Measurements from ENCODE around the gene ADAMTS20.
"Not testable (repeated sequence)": the region's sequence is repeated elsewhere in the genome, so short reads cannot be mapped to it uniquely, and the experiment has no call there.

Gene ADAMTS20

DNA sequence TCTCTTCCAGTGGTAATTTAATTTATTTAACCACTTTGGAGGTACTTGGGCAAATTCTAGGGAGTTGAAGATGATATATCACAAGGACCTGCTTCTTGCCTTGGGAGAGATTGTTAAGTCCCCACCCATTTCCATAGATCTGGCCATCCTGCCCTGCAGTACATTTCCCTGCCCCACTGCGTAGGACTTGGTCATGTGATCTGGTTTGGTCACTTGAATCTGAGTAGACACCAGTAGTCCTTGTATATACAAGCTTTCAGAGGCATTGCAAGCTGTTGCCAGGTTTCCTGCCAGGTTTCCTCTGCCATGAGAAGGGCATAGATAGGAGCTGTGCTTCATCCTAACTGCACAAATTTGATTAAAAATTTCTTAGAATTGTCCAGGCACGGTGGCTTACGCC lies 200.0 kb downstream of the ADAMTS20 start:
- DNase-seq, result no peak

DNA sequence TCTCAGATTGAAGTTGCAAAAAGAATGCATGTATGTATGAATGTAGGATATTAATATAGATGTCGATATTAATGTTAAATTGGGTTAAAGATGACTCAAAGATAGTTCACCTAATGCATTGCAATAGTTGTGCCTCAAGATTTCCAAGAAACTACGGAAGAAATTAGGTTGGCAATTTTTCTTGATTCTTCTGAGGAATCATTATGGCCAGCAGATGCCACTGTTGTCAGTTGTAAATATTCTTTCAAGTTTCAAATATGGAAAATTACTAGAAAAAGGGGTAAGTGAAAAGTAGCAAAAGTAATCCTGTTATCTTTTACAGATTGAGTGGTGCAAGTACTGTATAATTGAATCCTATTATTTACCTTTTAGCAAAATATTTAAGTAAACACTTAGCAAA lies 202.1 kb downstream of the ADAMTS20 start:
- no peak for DNase-seq

DNA sequence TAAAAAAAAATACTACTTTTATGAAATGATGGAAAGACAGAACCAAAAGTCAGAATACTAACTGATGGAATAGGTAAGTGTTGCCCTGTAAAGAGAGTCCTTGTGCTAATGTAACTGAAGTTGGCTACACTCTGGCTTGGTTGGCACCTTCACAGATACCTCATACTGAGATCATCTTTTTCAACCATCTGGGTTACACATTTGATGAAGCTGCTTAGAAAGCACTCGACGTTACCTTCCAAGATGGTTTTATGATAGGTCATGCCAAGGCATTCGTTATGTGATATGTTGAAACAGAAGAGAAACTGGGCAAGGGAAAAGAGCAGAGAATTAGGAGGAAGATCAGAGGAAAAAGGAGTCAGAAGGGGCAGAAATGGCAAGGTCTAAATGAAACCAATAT lies 203.8 kb downstream of the ADAMTS20 start:
- no peak for DNase-seq

DNA sequence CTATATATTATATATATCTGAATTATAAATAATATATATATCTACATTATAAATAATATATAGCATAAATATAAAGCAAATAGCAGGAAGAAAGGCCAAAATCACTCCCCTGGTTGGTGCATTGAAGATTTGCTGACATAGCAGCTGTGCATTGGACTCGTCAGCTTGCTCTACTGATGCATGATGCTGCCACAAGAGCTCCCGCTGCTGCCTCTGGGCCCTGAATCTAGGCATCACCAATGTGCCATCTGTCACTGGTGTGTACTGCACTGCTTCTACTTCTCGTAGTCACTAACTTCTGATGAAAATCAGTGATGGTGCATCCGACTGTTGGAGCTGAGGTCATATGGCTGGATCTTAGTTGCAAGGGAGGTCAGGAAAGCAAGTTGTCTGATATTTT lies 205.0 kb downstream of the ADAMTS20 start:
- no peak for DNase-seq

DNA sequence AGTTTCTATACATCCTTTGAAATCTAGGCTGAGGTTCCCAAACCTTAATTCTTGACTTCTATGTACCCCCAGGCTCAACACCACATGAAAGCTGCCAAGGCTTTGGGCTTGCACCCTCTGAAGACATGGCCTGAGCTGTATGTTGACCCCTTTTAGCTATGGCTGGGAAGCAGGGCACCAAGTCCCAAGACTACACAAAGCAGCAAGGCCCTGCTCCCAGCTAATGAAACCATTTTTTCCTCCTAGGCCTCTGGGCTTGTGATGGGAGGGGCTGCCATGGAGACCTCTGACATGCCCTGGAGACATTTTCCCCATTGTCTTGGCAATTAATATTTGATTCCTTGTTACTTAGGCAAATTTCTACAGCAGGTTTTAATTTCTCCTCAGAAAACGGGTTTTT lies 207.0 kb downstream of the ADAMTS20 start:
- no peak for DNase-seq

DNA sequence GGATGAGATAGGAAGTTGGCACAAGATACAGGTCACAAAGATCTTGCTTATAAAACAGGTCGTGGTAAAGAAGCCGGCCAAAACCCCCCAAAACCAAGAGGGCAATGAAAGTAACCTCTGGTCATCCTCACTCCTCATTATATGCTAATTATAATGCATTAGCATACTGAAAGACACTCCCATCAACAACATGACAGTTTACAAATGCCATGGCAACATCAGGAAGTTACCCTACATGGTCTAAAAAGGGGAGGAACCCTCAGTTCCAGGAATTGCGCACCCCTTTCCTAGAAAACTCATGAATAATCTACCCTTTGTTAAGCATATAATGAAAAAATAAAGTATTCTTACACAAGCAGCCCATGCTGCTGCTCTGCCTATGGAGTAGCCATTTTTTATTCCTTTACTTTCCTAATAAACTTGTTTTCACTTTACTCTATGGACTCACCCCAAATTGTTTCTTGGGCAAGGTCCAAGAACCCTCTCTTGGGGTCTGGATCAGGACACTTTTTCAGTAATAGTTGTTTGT lies 210.2 kb downstream of the ADAMTS20 start:
- not testable (repeated sequence) for DNase-seq

DNA sequence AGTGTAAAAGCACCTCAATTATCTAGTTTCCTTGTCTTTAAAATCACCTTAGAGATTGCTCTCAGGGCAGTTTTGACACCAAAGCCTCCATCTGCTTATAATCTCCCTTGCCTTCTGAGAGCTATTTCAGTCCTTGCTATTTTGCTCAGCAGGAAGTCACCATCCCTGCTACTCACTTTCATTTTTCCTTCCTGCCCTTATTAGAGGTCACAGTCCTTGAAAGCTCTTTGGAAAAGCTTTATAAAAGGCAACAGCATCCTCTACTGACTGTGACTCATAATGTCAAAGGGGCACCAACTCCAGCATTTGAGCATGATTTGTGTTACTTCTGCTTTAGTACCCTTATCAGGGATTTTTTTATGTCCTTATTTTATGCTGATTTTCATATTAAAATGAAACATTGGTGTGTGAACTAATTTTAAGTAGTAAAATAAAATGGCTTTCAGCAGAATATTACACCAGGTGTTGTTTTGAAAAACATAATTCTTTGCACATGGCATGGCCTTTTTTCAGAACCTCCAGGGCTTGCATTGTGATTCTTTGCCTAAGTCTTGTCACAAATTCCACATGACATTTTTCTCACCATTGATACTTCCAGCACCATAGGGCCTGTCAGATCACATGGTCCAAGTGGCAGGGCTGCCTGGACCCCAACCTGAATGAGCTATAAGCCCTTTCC lies 213.0 kb downstream of the ADAMTS20 start:
- DNase-seq, result peak; percentile 16

DNA sequence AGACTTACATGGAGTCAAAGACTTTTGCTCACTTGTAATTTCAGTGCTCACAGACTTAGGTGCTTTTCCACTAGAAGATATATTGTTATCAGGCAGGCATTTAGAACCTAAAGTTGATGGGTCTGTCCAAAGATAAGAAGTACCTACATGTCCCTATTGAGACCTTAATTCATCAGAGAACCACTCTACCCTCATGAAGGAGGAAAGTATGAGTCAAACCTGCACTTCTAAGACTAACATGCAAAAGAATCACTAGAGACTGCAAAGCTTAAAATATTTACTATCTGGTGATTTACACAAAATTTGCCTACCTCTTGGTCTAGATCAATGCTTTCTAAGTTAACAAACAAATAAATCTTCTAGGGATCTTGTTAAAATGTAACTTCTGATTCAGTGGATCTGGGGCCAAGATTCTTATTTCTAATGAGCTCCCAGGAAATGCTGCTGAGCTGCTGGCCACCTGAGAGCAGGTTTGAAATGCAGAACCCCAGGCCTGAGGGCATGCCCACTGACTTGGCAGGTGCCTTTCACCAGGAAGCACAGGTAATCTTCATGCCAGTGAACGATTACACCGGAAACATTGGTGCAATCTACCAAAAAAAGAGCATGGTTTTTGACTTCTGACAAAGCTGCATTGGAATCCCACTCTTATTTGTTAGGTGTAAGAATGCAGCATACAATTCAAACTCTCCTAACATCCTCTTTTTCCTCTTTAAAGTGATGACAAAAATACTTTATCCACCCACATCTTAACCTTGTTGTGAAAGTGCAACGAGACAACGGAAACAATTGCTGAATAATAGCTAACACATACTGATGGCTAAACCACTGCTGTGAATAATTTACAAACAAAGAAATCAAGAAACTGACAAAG lies 214.2 kb downstream of the ADAMTS20 start:
- no peak for DNase-seq

DNA sequence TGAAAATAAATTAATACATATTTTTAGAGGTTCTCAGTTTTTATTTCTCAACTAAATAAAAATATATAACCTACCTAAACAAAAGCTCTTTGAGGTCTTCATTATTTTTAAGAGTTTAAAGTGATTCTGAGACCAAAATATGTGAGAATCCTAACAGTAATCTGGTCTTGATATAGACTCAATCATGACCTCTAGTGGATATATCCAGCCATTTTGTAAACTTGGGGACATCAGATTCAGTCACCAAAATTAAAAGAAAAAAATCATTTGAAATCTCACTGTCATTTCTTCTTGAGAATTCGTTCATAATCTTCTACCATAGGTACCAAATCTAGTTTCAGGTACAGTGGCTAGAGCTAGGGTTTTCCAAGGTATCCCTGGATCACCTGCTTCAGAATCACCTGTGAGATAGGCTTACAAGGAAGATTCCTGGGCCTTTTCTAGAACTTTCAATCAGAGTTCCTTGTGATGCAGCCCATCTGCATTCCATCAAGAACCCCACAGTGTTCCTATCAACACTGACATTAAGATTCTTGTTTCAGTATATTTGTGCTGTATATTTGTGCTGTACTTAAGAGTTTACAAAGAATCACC lies 214.9 kb downstream of the ADAMTS20 start:
- DNase-seq, result no peak

DNA sequence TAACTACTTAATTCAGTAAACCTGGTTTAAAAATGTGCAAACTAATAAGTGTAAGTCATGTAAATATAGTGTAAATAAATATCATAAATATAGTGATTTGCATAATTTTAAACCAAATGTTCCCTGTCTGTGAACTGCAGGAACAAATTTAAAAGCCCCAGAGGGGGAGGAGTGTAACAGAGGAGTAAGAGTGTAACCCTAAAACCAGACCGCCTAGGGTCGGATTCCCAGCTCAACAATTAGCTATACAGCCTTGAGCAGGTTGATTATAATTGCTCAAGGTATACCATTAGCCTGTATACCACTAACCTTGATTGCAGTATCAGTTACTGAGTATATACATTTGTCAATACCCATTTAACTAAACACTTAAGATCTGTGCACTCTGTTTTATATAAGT lies 218.4 kb downstream of the ADAMTS20 start:
- DNase-seq, result no peak

DNA sequence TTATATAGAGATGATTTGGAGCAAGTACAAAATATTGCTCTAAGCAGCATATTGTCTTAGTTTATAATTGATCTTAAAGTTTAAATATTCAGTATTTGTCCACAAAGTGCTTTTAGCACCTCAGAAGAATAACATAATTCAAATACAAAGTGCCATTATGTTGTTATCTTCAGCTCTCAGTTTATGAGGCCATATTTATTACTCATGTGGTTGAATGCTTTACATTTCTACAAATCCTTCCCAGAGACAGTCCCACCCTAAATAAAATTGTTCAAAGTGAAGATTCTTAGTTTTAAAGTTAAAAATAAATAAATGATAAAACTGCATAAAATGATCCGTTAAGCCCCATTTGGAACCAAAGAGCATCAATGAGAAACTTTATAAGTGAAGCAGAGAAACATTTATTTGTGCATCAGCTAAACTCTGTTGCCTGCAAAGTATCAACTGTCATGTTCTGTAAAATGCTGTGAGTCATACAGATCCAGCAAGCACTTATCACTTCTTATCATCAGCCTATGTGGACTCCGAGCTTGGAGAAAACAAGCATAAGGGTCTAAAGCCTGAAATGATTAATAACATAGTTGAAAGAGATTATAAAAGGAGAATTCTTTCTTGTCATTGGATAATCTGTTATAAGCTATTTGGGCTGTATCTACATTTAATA lies 218.9 kb downstream of the ADAMTS20 start:
- DNase-seq, result no peak

DNA sequence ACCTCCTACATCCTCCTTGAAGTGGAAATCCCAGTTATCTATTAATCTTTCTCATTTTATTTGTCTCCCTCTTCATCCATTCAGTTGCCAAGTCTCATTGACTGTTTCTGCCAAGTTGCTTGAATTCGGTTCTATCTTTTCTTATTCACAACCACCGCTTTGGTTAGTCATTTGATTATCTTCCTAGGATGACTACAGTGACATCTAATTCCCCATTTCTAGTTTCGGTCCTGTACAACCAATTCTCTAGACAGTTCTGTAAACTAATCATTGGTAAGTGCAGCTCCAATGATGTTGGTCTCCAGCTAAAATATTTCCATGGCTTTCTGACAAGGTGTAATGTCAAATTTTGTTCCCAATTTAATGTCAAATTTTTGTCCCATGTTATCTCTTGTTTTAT lies 220.1 kb downstream of the ADAMTS20 start:
- no peak for DNase-seq

DNA sequence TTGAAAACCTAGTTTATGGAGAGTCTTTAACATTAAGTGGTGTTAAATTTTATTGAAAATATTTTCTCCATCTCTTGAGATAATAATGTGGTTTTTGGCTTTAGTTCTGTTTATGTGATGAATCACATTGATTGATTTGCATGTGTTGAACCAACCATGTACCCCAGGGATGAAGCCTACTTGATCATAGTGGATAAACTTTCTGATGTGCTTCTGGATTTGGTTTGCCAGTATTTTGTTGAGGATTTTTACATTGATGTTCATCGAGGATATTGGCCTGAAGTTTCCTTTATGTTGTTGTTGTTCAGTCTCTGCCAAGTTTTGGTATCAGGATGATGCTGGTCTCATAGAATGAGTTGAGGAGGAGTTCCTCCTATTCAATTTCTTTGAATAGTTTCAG lies 222.6 kb downstream of the ADAMTS20 start:
- no peak for DNase-seq

DNA sequence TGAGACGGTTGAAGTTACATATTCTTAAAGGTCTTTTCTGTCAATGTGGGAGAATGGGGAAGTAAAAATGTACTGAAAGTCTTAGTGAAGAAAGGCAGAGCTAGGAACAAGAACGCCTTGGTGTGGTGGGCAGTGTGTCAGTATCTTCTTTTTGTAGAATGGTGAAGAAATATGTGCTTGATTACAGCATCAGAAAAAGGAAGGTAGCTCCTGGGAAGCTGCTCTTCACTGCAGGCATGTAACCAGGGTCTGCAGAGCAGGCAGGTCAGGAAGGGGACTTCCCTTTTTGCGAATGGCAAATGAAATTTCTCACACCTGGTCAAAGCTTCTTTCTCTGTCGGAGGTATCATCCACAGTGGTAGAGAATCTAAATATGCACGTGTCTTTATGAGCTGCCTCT lies 226.2 kb downstream of the ADAMTS20 start:
- DNase-seq, result no peak

DNA sequence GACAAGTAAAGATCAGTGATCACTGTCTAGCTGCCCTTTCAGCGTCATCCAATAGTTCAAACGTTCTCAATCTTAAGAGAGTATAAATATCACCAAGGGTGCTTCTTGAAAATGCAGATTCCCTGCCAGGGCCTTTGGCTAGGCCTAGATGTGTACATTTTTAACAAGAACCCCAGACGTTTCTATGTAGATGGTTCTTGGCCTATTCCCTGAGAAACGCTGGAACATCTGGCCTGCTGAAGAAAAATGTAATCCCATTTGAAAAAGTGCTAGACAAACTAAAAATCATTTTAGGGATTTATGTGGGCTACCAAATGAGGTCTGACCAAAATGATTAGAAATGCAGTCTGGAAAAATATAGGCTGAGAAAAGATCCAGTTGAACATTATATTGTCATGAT lies 231.7 kb downstream of the ADAMTS20 start:
- no peak for DNase-seq

DNA sequence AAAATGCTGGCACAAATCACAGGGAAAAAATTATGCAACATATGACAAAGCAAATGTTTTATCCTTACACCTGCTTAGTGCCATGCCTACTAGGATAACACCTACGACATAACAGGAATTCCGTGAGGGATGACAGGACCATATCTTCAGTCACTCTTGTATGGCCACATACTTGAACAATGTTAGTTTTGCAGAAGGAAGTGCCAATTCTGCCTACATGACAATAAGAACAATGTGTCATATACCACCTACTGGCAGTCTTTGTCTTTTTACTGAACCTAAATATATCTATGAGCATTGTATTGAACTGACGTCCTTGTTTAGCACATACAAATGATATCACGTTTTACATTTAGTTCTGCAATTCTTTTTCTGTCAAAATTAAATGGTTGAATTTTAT lies 234.0 kb downstream of the ADAMTS20 start:
- no peak for DNase-seq

DNA sequence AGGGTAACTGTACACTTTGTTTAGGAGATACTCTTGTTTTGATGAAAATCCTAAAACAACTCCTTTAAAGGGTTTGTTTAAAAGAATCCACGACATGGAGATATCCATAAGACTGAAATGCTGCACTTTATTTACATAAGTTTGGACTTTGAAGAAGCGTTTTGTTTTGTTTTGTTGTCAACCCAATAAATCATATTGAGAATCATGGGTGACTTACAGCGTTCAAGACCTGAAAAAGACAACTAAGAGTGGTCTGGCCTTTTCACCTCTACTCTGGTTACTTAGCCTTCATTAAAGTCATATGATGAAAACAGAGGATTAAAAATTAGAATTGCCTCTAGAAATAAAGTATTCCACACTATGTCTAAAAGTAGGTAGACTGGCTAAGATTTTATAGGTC lies 234.8 kb downstream of the ADAMTS20 start:
- no peak for DNase-seq

DNA sequence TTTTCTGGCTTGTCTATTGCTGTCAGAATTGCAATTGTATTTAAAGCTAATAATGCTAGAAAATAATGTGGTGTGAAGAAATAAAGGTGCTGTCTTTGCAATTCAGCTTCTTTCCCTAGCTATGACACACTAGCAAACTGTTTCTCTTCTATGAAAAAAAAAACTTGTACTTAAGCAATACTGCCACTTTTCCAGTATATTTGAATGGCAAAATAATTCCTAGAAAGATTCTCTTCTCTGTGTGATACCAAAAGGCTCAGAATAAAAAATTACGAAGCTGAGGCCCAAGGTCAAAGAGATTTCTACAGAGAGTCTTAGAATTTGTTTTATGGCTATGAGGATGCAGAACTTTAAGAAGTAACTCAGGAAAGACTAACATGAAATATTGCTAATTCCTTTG lies 235.5 kb downstream of the ADAMTS20 start:
- DNase-seq, result no peak

DNA sequence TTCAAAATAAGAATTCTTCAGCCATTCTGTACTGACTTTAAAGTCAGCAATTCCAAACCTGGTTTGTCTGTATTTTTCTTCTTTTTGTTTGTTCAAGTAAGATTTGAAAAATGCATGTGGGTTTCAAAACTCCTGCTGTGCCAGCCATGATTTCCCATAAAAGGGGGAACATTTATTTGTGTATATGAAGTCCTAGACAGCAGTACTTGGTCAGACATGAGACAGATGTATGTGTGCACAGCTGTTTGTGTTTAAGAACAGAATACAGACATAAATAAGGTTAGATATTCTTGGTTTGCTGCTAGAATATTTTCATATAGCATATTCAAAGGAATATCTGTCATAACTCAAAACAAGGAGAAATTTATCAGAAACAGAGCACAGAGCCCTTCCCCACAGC lies 236.0 kb downstream of the ADAMTS20 start:
- no peak for DNase-seq

DNA sequence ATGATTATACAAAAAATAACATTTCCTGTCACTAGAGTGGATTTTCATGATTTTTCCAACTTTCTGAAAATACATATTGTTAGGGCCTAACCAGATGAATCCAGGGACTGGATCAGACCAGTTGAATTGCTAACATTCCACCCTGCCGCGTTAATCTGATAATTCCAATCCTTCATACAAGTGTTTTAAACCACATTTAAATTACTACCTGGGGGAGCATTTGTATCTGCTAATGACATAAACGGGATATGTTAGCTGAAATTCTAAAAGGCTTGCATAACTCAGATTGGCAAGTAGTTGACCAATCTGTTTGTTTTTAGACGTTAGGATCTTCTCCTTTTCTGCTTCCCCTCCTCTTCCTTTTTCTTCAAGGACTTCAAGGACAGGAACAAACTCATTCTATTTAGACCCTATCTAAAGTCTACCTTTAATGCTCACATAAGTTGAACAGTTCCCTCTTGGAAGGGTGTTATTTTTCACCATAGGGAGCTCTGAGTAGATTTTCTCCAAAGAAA lies 239.0 kb downstream of the ADAMTS20 start:
- DNase-seq, result no peak

DNA sequence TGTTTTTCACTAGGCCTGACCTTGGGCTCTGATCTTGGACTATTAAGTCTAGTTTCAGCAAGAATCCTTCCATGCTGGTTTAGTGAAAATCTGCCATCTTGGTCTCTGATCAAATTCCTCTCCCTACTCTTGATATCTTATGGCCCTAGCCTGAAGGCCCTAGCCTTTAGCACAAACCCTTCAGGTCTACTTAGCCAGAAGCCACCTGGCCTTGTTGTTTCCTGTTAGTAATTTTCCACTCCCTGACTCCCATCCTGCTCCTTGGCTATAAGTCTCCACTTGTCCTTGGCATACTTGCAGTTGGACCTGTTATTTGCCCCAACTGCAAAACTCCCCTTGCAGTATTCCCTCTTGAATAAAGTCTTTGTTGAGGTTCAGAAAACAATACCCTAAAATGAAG lies 241.4 kb downstream of the ADAMTS20 start:
- no peak for DNase-seq

DNA sequence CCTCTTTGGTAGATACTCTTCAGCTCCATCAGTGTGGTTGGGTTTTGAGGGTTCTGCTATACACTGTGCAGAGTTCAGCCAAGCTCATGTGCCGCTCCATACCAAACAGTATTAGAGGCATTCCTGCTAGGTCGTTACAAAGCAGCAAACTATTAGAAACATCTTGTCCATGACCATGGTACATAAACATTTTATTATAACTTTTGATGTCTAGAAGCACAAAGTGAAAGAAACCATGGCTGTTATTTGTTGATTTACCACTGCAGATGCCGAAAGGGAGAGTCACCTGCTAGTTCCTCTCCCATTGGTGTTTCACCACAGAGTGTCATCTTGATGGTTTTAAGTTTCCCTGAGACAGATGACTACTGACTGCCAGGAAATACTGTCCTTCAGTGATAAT lies 242.0 kb downstream of the ADAMTS20 start:
- DNase-seq, result no peak

DNA sequence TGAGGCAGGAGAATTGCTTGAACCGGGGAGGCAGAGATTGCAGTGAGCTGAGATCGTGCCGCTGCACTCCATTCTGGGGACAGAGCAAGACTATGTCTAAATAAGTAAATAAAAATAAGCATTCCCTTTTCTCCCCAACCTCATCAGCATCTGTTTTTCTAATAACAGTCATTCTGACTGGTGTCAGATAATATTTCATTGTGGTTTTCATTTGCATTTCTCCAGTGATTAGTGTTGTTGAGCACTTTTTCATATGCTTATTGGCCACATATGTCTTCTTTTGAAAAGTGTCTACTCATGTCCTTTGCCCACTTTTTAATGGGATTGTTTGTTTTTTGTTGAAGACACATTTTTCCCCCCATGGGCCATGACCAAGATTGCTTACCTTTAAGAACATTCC lies 243.2 kb downstream of the ADAMTS20 start:
- DNase-seq, result no peak
